Stimulated activated naive CD8-positive, alpha-beta T cell treated with anti-CD3 and anti-CD28 coated beads, Interleukin-15, Interleukin-2, amounts not matched to agents 100 U/mL and 50 U/mL, for 24 hours (primary cell): ENCODE results near the gene EXOC4.
"Not testable (repeated sequence)": the region's sequence is repeated elsewhere in the genome, so short reads cannot be mapped to it uniquely, and the experiment has no call there.

ENCODE experiments used
- ATAC-seq: fragments of 150-1000 bp; cut with Tn5 transposase; one replicate; pipeline ENCODE4 v1.10.0; 2021
- DNase-seq: peaks from one replicate; pipeline ENCODE4 v3.0.0; 2021

The EXOC4 gene

DNA sequence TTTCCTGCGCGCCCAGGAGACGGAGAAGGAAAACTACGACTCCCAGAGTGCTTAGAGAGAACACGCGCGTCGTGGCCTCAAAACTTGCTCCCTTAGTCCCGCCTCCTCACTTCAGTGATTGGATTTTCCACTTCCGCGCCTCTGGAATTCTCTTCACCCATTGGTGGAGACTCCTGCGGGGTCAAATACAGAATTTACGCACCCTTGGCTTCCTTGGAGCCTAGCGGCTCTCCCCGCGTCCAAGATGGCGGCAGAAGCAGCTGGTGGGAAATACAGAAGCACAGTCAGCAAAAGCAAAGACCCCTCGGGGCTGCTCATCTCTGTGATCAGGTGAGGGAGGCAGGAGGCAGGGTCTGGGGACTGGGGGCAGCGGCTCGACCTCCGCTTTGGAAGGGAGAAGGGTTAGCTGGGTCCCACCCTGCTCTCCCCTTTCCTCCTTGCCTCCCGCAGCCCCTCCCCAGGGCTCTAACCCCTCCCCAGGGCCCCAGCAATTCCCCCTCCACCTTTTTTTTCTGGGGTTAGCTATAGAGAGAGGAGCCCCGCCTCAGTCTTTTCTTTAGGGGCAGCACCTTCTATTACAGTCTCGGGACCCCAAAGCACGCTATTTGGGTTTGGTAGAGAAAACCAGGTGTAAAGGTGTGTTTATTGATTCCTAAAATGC, at the start of gene EXOC4:
Gene EXOC4, plus strand, starts transcription at position 221 of the 661 bp plus-strand sequence.
- DNase-seq (peak; percentile 84), ATAC-seq (peak; percentile 100)

DNA sequence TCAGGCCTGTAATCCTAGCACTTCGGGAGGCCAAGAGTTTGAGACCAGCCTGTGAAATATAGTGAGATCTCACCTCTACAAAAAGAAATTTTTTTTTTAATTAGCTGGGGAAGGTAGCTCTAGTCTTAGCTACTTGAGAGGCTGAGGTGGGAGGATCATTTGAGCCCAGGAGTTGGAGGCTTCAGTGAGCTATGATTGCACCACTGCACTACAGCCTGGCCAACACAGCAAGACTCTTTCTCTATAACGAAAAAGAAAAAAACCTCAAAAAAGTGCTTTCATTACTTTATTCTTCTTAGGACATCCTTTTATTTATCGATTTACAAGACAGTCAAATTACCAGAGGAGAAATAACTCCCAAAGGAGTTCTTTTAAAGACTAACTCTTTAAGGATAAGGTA, 49.4 kb upstream of the EXOC4 start:
- no peak for DNase-seq
- ATAC-seq: no peak

GRCh38 chr7:133207687-133208086, 45.2 kb upstream of the EXOC4 start:
- no peak for ATAC-seq
- DNase-seq: no peak

DNA sequence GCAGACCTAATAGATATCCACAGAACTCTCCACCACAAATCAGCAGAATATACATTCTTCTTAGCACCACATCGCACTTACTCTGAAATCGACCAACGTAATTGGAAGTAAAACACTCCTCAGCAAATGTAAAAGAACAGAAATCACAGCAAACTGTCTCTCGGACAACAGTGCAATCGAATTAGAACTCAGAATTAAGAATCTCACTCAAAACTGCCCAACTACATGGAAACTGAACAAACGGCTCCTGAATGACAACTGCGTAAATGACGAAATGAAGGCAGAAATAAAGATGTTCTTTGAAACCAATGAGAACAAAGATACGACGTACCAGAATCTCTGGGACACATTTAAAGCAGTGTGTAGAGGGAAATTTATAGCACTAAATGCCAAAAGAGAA, 42.1 kb upstream of the EXOC4 start:
- DNase-seq, ATAC-seq: not testable (repeated sequence)

DNA sequence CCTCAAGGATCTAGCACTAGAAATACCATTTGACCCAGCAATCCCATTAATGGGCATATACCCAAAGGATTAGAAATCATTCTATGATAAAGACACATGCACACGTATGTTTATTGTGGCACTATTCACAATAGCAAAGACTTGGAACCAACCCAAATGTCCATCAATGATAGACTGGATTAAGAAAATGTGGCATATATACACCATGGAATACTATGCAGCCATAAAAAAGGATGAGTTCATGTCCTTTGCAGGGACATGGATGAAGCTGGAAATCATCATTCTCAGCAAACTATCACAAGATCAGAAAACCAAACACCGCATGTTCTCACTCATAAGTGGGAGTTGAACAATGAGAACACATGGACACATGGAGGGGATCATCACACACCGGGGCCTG, 39.1 kb upstream of the EXOC4 start:
- ATAC-seq, DNase-seq: not testable (repeated sequence)

- ATAC-seq: no peak
- DNase-seq: no peak
Observed at GRCh38 chr7:133217773-133218172, 35.1 kb upstream of the EXOC4 start.

DNA sequence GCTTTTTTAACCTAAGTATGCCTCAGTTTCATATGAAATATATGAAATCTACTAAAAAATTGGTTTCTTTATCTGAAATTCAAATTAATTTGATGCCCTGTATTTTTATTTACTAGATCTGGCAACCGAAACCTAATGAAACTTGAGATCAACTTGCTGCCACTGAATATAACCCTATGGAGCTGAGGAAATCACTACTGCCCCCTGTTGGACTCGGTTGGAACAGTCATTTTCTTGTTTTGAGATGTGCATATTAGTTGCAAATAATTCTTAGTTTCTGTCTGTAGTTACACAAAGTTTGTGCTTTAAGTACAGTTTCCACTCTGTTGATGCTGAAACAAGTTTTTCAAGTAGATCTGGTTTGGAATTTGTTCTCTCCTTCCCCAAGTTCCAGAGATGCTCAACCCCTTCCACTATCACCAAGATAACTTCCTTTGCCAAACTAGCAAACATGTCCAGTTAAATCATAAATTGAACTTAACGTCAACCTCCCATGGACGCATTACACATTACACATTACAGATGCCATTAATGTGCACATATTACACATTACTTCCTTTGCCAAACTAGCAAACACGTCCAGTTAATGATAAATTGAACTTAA, 22.2 kb upstream of the EXOC4 start:
- ATAC-seq: no peak
- DNase-seq: peak; percentile 58

DNA sequence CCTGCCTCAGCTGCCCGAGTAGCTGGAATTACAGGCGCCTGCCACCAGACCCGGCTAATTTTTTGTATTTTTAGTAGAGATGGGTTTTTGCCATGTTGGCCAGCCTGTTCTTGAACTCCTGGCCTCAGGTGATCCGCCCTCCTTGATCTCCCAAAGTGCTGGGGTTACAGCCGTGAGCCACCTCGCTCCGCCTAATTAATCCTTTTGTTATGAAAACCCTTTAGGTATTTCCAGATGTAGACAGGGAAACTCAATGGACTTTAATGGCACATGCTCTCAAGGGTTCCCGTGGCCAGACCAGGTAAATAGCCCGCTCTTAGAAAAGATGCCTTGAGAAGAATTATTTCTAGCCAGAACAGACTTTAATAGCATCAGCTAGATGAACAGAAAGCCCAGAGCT, 19.7 kb upstream of the EXOC4 start:
- DNase-seq (no peak), ATAC-seq (no peak)

DNA sequence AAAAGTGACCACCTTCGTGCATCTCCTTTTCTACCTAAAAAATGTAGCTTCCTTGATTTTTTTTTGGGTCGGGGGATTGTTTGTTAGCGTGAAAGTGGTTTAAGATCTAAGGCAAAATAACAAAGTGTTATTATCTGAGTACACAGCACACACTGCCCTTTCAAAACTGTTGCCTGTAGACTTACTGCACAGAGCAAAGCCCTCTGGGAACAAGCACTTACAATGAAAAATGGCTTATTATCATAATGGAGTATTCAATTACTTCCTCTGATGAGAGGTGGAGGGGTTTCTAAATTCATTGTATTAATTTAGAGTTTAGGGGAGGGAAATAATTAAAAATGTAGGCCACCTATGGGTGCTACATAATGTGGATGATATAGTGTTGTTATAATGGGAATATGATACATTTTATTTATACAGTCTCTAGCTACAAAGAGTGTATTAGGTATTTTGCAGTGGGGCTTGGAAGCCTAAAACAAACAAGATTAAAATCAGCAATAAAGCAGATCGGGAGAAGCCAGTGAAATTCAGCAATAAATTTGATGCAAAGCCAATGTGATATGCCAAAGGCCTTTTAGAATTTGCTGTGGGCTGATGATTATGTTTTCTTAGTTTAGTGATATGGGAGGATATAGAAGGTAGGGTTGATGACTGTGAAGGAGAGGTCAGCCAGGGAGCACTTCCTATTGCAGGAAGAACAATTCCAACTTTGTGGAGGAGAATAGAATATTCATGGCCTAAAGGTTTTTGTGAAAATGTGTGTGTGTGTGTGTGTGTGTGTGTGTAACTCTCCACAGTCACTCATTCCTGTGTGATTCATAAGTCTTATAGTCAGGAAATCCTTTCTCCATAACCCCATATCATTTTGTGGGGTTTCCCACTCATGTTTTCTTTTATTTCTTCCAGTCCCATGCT, 17.7 kb upstream of the EXOC4 start:
- no peak for ATAC-seq
- no peak for DNase-seq

DNA sequence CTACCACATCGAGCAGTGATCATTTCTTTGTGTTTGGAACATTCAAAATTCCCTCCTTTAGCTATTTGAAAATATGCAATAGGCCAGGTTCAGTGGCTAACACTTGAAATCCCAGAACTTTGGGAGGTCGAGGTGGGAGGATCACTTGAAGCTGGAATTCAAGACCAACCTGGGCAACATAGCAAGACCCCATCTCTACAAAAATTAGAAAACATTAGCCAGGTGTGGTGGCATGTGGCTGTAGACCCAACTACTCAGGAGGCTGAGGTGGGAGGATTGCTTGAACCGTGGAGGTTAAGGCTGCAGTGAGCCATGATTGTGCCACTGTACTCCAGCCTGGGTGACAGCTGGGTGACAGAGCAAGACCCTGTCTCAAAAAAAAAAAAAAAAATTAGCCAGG, 15.3 kb upstream of the EXOC4 start:
- no peak for DNase-seq
- no peak for ATAC-seq

- ATAC-seq (no peak), DNase-seq (no peak)
Observed at GRCh38 chr7:133240302-133240701, 12.6 kb upstream of the EXOC4 start.

DNA sequence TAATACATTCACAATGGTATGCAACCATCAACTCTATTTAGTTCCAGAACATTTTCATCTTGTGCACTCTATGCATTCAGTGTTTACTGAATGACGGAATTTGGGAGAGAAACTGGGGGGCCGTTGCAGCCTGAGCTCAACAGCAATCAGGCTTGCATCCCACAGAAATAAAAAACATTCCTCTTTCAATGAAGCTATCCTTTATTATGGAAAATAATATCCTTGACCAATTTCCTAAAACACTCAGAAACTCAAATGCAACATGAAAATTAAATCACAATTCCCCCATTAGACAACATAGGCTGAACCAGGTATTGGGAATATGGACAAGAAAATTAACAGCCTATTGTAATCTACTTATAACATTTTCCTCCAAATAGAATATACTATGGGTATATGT, 6.3 kb upstream of the EXOC4 start:
- no peak for DNase-seq
- no peak for ATAC-seq

DNA sequence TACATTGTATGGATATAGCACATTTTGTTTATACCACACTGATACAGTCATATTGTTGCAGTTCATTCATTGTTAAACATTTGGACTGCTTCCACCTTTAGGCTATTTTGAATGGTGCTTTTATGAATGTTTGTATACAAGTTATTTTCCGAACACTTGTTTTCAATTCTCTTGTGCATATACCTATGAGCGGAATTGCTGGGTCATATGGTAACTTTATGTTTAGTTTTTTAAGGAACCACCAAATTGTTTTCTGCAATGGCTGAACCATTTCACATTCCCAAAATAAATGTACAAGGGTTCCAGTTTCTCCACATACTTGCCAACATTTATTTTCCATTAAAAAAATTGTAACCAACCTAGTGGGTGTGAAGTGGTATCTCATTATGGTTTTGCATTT, 4.0 kb upstream of the EXOC4 start:
- ATAC-seq (no peak), DNase-seq (no peak)

- no peak for DNase-seq
- ATAC-seq: no peak
Observed at GRCh38 chr7:133252506-133252857, 396 bp upstream of the EXOC4 start.

GRCh38 chr7:133253519-133253875, 619 bp downstream of the EXOC4 start:
- ATAC-seq (no peak), DNase-seq (peak; percentile 8)

DNA sequence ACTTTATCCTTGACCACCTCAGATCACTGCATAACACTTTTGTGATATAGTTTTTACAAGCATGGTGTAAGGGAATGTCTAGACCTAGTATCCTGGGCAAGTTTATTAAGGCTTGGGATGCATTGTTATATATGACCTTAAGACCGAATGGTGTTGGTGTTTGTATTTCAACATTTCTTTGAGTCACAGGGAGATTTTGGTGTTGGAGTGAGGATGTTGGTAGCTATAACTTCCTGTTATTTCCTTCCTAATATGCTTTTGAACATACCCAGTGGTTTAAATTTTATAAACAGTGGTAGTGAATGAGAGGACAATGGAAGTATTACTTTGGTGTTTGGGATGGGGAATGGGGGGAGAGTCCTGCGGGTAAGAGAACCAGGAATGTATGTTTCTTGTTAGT, 2.6 kb downstream of the EXOC4 start:
- no peak for ATAC-seq
- DNase-seq: no peak

DNA sequence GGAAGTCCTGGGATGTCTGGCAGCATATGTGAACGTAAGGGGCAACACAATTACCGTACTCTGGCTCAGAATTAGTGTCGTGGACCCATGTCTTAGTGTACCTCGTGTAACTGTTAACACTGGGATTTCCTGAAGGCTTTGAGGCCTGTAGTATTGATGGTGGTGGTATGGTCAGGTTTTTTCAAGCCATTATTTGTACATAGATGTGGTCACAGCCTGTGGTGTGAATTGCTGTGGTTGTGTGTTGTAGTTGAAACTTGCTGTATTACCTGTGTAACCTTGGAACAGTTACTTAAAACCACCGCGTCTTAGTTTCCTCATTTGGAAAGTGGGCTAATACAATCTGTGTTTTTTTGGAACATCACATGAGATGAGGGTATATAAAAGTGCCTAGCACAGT, 5.3 kb downstream of the EXOC4 start:
- DNase-seq: no peak
- no peak for ATAC-seq

GRCh38 chr7:133265821-133266220, 12.9 kb downstream of the EXOC4 start:
- DNase-seq: no peak
- ATAC-seq: no peak

GRCh38 chr7:133268355-133268754, 15.5 kb downstream of the EXOC4 start:
- no peak for DNase-seq
- no peak for ATAC-seq

GRCh38 chr7:133272336-133272735, 19.5 kb downstream of the EXOC4 start:
- no peak for ATAC-seq
- DNase-seq: no peak

DNA sequence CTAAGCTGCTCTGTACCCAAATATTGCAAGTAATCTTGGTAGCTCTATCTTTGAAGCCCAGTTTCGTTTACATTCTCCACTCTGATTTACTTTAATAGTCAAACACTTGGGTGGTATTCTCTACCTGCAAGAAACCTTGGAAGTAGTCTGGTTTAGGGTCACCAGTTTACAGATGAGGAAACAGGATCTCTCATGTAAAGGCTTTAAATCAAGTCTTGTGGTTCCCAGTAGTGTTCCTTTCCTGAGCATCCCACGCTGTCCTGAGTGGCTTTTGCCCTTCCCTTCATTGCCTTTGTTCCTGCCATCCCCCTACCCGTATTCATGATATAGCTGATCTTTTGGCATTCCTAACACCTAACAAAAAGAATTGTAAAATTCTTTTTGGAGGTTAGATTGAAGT, 20.3 kb downstream of the EXOC4 start:
- ATAC-seq (no peak), DNase-seq (no peak)

DNA sequence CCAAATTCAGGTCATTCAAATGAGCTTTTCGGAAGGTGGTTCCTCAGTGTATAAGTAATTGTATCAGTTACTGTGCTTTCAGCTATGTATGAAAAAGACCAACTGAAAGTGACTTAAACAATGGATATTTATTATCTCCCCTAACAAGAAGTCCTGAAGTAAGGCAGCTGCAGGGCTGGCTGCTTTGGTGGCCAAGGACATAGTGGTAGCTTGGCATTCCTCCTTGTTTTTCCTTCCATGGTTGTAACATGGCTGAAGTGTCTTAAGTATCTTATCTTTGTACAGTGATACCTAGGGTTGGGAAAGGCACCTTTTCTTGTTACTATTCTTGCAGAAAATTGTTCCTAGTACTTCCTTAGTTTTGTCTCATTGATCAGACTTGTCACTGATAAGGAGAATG, 21.4 kb downstream of the EXOC4 start:
- ATAC-seq: no peak
- DNase-seq: no peak

DNA sequence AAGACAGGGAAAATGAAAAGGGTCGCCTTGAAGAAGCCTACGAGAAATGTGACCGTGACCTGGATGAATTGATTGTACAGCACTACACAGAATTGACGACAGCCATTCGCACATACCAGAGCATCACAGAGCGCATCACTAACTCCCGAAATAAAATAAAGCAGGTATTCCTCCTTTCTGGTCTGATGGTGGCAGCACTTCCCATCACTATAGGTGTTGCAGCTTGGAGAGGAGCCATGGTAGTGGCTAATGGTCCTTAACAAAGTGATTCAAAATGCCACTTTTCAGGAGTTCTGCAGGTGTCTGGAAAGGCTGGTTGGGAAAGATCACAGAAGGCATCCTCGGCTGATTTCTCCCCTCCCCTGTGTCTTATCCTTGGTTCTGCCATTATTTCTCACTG, 22.1 kb downstream of the EXOC4 start:
- DNase-seq (no peak), ATAC-seq (no peak)
